ENCODE measurements around the gene THRA. TPM values are rescaled to one million over a fixed set of nuclear protein-coding genes. Genes with fewer than 3 reads are reported as not detected.

THRA gene
- total RNA-seq, 1 experiment from 2014 or later: 11.7 TPM

DNA sequence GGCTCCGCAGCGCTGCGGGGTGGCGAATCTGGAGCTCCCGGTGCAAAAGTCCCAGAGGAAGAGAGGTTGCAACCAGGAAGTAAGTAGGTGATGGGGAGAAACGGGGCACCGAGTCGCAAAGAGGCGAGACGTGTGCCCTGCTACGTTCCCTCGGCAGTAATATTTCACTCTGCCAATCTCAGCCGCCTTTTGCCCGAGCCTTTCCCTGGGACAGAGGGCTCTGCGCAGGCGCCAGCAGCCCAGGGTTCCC lies 37.6 kb downstream of the THRA start, which contains the start of gene NR1D1:
TSS of gene NR1D1 (minus strand) at position 171 of the 250 bp plus-strand sequence. CDS start 495 bp downstream, outside the sequence.
- in situ Hi-C loops (cut with HindIII; ENCODE audit: low pct_unique_long_range_greater_than_20kb, low sequenced_read_pairs) (no loop called here), intact Hi-C loops (cut with micrococcal nuclease; ENCODE audit: unreplicated experiment) (no loop called here)
- ATAC-seq (no peak), DNase-seq (ENCODE audit: low read depth, low spot score) (no peak)
- Histone ChIP-seq H3K27me3 (ENCODE audit: control insufficient read depth, insufficient read depth, low read length) (no peaks in the 10 kb centered on the region), H3K4me1 (ENCODE audit: control insufficient read depth, insufficient read depth, low read length) (peaks cover 32% of the 10 kb centered on the region), H3K27ac (ENCODE audit: low read length) (peak within 1 kb of the TSS; percentile 89), H3K4me3 (ENCODE audit: low read depth in 2 of 2, low read length in 2 of 2) (peak within 1 kb of the TSS; percentile 87 to 98), H3K36me3 (ENCODE audit: control insufficient read depth, insufficient read depth, low read length) (no peaks in the 10 kb centered on the region), H3K9me3 (ENCODE audit: control insufficient read depth, insufficient read depth, low read depth, low read length) (no peaks in the 10 kb centered on the region)
- ChIA-PET CTCF (interaction anchor here (1.0 to 1.3 kb wide), 4 partner anchors 11 to 82 kb away, joined by 3 to 7 read pairs (median 4); no protein-coding TSS in a partner anchor), POLR2A (interaction anchor here (0.8 to 1.6 kb wide), 3 partner anchors 13 to 66 kb away, joined by 3 to 13 read pairs (median 3); no protein-coding TSS in a partner anchor)
- no TSS peak for BruUV-seq (replicated peaks)
- TF ChIP-seq TCF7L2 (IDR thresholded peaks at IDR 0.05; ENCODE audit: low read depth, low read length): no peak
- peak; percentile 81; the same call in 1 of the 2 replicates for TF ChIP-seq POLR2AphosphoS5 (IDR thresholded peaks at IDR 0.05; ENCODE audit: low read depth, low read length)
- TF ChIP-seq, protein P1, sequence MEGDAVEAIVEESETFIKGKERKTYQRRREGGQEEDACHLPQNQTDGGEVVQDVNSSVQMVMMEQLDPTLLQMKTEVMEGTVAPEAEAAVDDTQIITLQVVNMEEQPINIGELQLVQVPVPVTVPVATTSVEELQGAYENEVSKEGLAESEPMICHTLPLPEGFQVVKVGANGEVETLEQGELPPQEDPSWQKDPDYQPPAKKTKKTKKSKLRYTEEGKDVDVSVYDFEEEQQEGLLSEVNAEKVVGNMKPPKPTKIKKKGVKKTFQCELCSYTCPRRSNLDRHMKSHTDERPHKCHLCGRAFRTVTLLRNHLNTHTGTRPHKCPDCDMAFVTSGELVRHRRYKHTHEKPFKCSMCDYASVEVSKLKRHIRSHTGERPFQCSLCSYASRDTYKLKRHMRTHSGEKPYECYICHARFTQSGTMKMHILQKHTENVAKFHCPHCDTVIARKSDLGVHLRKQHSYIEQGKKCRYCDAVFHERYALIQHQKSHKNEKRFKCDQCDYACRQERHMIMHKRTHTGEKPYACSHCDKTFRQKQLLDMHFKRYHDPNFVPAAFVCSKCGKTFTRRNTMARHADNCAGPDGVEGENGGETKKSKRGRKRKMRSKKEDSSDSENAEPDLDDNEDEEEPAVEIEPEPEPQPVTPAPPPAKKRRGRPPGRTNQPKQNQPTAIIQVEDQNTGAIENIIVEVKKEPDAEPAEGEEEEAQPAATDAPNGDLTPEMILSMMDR (IDR thresholded peaks at IDR 0.05): no peak
- TF ChIP-seq SIN3A (IDR thresholded peaks at IDR 0.05; ENCODE audit: borderline replicate concordance, insufficient read depth, low read depth, low read length): 0 out of 2 replicates have a peak, but pooled peaks have one; percentile 91
- TF ChIP-seq, protein P2, sequence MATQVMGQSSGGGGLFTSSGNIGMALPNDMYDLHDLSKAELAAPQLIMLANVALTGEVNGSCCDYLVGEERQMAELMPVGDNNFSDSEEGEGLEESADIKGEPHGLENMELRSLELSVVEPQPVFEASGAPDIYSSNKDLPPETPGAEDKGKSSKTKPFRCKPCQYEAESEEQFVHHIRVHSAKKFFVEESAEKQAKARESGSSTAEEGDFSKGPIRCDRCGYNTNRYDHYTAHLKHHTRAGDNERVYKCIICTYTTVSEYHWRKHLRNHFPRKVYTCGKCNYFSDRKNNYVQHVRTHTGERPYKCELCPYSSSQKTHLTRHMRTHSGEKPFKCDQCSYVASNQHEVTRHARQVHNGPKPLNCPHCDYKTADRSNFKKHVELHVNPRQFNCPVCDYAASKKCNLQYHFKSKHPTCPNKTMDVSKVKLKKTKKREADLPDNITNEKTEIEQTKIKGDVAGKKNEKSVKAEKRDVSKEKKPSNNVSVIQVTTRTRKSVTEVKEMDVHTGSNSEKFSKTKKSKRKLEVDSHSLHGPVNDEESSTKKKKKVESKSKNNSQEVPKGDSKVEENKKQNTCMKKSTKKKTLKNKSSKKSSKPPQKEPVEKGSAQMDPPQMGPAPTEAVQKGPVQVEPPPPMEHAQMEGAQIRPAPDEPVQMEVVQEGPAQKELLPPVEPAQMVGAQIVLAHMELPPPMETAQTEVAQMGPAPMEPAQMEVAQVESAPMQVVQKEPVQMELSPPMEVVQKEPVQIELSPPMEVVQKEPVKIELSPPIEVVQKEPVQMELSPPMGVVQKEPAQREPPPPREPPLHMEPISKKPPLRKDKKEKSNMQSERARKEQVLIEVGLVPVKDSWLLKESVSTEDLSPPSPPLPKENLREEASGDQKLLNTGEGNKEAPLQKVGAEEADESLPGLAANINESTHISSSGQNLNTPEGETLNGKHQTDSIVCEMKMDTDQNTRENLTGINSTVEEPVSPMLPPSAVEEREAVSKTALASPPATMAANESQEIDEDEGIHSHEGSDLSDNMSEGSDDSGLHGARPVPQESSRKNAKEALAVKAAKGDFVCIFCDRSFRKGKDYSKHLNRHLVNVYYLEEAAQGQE (IDR thresholded peaks at IDR 0.05; ENCODE audit: insufficient read depth in 1 of 2, low read depth in 2 of 2, low read length in 1 of 2): 0 out of 4 replicates have a peak, but pooled peaks of 1 of the 2 experiments have one; percentile 43

DNA sequence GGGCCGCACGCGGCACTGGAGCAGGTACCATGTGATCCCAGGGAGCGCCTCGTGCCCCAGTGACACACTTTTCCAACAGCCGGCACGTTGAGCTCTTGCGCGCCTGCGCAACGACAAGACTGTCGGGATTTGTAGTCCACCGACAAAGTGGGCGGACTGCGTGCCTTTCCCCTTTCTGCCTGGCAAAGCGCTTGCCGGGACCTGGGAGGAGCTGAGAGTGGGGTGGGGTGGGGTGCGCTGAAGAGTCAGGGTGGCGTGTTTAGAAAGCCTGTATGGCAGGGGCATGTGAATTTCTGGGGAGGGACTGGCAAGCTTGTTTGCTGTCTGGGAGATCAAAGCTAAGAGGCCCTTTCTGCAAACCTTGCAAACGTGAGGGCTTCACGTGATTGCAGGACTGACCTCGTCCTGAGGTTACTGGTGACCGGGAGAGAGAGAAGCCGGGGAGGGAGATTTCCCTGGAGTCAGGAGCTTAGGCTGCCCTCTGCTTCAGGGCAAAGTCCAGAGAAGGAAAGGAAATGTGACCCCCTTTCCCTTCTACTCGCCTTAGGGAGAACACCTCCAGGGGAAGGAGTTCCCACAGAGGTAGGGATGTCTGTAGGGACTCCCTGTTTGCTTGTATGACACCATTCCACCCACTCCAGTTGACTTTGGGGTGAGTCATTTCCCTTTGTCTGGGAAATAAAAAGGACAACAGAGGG lies 38.1 kb downstream of the THRA start:
- peak; percentile 96 for DNase-seq (ENCODE audit: low read depth, low spot score)

More for the DNA sequence above, 38.1 kb downstream of the THRA start:
- no peaks in the 10 kb centered on the region for H3K36me3 ChIP-seq (ENCODE audit: control insufficient read depth, insufficient read depth, low read length)
- TSS peak; percentile 85 for BruUV-seq (replicated peaks)
- H3K9me3 ChIP-seq (ENCODE audit: control insufficient read depth, insufficient read depth, low read depth, low read length): no peaks in the 10 kb centered on the region
- intact Hi-C loops (cut with micrococcal nuclease; ENCODE audit: unreplicated experiment) (no loop called here), in situ Hi-C loops (cut with HindIII; ENCODE audit: low pct_unique_long_range_greater_than_20kb, low sequenced_read_pairs) (no loop called here)
- H3K27me3 ChIP-seq (ENCODE audit: control insufficient read depth, insufficient read depth, low read length): no peaks in the 10 kb centered on the region
- peak overlapping the region; percentile 89 for H3K27ac ChIP-seq (ENCODE audit: low read length)
- H3K4me1 ChIP-seq (ENCODE audit: control insufficient read depth, insufficient read depth, low read length): peaks cover 32% of the 10 kb centered on the region
- TF ChIP-seq SIN3A (IDR thresholded peaks at IDR 0.05; ENCODE audit: borderline replicate concordance, insufficient read depth, low read depth, low read length) (0 out of 2 replicates have a peak, but pooled peaks have one; percentile 43), TCF7L2 (IDR thresholded peaks at IDR 0.05; ENCODE audit: low read depth, low read length) (peak; percentile 95)
- TF ChIP-seq, protein P1 (IDR thresholded peaks at IDR 0.05): no peak
- H3K4me3 ChIP-seq (ENCODE audit: low read depth in 2 of 2, low read length in 2 of 2): peak overlapping the region; percentile 87 to 98
- ATAC-seq: peak; percentile 80
- CTCF ChIA-PET: interaction anchor here (0.5 to 1.3 kb wide), 6 partner anchors 11 to 103 kb away, joined by 3 to 7 read pairs (median 4); no protein-coding TSS in a partner anchor
- POLR2A ChIA-PET: interaction anchor here (0.6 to 1.6 kb wide), 5 partner anchors 13 to 635 kb away, joined by 3 to 13 read pairs (median 4); partner anchors contain the start of gene MED24

All from Panc1 (cell line).